Subcutaneous adipose tissue (tissue), 4 donors: Measurements from ENCODE around the gene RBBP5. TPM values are rescaled to one million over a fixed set of nuclear protein-coding genes. Genes with fewer than 3 reads are reported as not detected.

ENCODE experiments used
- CTCF ChIP-seq: fragments of 450-650 bp; IDR thresholded peaks from one replicate; pipeline ENCODE4 v1.5.1; 2016; ENCODE audit warnings: low read depth, mild to moderate bottlenecking, control low read depth, antibody characterized with exemption, moderate library complexity
- total RNA-seq, 4 donors: library from RNA; depleted of rRNA; stranded (reverse); fragments of >200 nt; gene quantifications; one replicate each; pipeline ENCODE4 v1.1.0, GENCODE V29; 2016

RBBP5 gene
- total RNA-seq, 4 donors from 2014 or later: 13.8 to 25.5 (median 14.6) TPM

- TF ChIP-seq CTCF: no peak
These were observed 48.9 kb downstream of the RBBP5 start for GRCh38 chr1:205072881-205073280.

GRCh38 chr1:205072286-205072685, 49.5 kb downstream of the RBBP5 start:
- no peak for TF ChIP-seq CTCF

- TF ChIP-seq CTCF: no peak
These were observed 50.0 kb downstream of the RBBP5 start for GRCh38 chr1:205071801-205072200.

DNA sequence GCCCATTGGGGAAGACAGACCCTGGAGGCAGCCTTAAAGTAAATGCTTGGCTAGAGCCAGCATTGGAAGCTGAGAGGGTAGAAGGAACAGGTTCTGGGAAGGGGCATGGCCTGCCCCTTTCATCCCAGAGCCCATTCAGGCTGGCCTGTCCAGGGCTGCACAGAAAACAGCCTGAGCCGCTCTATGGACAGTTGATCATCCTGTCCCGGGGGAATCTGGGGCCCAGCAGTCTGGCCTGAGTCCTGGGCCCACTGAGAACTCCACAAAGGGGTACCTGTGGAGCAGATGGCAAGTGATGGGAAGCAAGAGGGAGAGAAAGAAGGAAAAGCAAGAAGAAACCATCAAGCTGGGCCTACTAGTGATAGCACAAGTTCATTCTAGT, 50.8 kb downstream of the RBBP5 start:
- TF ChIP-seq CTCF: no peak

DNA sequence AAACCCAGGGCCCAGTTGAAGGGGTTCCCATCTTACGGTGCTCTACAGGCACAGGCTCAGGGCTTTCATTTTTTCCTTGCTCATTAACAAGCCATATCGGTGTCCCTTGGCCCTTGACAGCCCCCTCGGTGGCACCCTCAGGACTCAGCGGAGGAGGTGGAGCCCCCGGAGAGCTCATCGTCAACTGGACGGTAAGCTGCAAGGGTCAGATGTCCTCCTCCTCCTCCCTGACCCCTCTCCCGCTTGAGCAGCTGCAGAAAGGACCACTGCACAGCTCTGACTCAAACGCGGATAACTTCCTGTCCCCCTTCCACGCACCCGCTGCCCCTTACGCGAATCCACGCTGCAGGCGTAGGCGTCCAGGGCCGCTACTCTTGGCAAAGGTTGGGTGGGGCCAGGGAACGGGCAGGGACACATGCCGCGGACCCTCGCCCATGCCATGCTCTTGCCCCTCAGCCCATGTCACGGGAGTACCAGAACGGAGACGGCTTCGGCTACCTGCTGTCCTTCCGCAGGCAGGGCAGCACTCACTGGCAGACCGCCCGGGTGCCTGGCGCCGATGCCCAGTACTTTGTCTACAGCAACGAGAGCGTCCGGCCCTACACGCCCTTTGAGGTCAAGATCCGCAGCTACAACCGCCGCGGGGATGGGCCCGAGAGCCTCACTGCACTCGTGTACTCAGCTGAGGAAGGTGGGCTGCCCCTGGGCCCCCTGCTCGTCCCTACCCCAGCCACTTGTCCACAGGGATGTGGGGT, 52.2 kb downstream of the RBBP5 start:
- no peak for TF ChIP-seq CTCF

DNA sequence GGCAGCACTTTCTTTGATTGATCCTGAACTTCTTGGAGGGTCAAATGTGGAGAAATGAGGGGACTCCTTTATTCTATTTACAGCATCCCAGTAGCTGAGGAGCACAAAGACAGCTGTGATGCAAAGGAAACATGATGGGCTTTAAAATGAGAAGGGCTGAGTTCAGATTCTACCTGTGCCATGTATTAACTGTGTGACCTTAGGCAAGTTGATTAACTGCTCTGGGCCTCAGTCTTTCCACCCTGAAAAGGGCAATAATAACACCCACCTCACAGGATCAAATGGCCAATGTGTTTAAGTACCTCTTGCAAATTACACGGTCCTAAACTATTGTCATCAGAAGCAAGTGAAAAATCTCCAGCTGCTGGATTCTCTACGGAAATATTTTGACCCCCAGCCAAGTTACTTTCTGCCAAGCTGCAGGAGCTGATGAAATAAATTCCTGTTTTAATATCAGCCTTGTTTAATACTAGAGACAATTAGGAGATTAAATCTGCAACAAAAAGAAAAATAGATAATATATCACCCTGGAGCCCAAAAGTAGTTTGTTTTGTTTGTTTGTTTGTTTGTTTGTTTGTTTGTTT, 53.2 kb downstream of the RBBP5 start:
- TF ChIP-seq CTCF: no peak

- TF ChIP-seq CTCF: no peak
These were observed 53.8 kb downstream of the RBBP5 start for GRCh38 chr1:205068001-205068400.
